GM12873 (cell line): ENCODE data around the gene ORM1.

Source experiments
- TF ChIP-seq, protein P1 (sequence below): IDR thresholded peaks from 2 replicates; pipeline ENCODE4 v1.5.1; 2012; ENCODE audit warnings: low read depth, mild to moderate bottlenecking, moderate library complexity, low read length, control low read depth; ENCODE audit not compliant: insufficient read depth; ENCODE audit errors: missing control alignments

ORM1 gene

DNA sequence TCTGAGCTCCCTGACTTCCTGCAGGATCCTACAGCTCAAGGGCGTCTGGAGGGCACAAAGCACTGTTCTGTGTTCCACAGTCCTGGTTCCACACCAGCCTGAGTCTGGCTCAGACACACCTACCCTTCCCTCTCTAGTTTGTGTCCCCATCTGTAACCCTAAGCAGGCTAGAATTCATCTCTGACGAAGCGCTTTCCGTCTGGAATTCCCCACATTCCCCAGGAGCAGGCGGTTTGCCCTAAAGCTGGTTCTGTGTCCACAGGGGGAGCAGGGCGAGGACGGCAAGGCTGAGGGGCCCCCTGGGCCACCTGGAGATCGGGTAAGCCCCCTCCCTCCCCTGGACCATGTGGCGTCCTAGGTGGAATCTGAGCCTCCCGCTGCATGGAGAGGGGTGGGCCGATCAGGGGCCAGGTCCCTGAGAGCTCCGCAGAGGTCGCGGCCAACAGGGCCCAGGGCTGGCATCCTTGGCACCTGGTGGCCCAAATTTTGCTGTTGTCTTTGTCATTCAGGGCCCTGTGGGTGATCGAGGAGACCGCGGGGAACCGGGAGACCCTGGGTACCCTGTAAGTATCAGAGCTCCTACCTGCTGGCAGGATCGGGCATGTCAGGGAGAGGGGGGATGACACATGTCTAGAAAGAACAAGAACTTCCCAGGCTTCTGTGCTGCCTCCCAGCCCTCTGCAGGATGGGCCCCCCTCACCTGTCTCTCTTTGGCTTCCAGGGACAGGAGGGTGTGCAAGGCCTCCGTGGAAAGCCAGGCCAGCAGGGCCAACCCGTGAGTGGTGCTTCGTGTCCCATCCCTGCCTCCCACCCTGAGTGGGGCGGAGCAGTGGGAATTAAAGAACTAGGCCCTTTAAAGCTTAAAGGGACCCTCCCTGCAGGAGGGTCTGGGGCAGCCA, 34.5 kb upstream of the ORM1 start:
- TF ChIP-seq, protein P1, sequence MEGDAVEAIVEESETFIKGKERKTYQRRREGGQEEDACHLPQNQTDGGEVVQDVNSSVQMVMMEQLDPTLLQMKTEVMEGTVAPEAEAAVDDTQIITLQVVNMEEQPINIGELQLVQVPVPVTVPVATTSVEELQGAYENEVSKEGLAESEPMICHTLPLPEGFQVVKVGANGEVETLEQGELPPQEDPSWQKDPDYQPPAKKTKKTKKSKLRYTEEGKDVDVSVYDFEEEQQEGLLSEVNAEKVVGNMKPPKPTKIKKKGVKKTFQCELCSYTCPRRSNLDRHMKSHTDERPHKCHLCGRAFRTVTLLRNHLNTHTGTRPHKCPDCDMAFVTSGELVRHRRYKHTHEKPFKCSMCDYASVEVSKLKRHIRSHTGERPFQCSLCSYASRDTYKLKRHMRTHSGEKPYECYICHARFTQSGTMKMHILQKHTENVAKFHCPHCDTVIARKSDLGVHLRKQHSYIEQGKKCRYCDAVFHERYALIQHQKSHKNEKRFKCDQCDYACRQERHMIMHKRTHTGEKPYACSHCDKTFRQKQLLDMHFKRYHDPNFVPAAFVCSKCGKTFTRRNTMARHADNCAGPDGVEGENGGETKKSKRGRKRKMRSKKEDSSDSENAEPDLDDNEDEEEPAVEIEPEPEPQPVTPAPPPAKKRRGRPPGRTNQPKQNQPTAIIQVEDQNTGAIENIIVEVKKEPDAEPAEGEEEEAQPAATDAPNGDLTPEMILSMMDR, result no peak

DNA sequence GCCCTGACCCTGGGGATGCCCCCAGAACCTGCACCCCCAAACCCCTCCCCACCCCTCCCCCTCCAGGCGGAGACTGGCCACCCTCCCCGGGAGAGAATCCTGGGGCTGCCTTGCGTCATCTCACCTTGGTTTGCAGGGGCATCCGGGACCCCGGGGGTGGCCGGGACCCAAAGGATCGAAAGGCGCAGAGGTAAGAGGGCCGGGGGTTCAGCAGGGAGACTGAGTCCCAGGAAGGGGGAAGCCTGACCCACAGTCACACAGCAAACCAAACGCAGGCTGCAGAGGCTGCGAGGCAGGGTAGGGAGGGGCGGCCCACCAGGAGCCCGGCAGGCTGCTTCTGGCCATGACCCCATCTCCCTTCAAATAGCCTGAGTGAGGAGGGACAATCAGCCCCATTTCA, 33.8 kb upstream of the ORM1 start:
- TF ChIP-seq, protein P1, result no peak

DNA sequence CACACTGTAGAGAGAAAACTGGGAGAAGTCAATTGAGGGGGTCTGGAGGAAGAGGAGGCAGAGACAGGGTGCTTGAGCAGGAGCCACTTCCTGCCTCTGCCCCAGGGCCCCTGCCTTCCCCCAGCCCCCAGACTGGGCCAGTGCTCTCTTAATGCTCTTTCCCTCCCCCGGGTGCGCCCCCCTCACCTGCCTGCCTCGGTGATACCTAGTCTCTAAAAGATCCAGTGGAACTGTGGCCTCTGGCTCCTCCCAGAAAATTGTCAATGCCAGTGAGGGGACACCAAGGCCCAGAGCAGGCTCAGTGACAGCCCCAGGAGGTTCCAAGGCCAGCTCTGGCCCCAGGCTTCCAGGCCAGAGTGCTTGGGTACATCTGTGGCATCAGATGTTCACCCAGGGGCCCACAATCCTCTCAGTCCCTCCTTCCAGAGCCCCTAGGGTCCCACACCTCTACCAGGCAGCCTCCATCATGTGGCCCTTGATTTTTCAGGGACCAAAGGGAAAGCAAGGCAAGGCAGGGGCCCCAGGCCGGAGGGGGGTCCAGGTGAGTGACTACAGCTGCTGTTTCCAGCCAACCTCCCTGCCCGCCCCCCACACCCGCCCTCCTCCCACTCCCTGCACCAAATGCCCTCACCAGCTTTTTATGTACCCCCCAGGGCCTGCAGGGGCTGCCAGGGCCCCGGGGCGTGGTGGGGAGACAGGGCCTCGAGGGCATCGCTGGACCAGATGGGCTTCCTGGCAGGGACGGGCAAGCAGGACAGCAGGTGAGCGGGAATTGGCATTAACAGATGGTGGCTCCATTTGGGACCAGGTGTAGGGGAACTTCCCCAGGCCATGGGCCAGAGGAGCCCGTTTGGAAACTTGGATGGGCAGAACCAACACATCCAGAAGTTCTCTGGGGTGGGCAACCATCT, 33.1 kb upstream of the ORM1 start:
- TF ChIP-seq, protein P1, result no peak

DNA sequence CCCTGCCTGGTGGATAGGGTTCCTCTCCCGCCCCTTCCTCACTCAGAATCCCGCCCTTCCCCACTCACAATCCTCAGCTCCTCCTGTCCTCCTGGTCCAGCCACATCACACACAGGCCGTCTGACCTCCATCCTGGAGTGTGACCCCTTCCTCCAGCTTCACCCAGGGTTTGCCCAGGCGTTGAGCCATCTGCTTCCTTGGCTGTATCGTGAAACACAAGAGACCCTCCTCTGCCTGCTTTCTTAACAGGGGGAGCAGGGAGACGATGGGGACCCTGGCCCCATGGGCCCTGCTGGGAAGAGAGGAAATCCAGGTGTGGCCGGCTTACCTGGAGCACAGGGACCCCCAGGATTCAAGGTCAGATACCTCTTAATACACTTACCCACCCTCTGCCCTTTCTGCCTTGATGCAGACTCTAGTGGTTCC, 32.3 kb upstream of the ORM1 start:
- TF ChIP-seq, protein P1, result no peak

DNA sequence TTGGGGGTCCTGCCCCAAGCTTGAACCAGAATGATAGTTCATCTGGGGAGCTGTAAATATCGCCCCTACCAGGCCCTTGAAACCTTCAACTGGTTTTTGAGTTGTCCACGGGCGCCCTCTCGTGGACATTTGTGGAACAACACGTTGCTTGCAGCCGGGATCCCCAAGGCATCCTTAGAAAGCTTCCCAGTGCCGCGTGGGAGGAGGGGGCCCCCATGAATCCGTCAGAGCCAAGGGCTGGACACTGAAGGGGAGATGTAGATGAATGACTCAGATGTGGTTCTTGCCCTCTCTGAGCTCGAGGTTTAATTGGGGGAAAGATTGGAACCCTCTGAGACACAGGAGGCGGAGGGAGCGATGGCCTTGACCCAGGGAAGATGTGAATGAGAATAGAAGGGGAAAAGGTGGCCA, 31.8 kb upstream of the ORM1 start:
- TF ChIP-seq, protein P1, result peak; percentile 80

DNA sequence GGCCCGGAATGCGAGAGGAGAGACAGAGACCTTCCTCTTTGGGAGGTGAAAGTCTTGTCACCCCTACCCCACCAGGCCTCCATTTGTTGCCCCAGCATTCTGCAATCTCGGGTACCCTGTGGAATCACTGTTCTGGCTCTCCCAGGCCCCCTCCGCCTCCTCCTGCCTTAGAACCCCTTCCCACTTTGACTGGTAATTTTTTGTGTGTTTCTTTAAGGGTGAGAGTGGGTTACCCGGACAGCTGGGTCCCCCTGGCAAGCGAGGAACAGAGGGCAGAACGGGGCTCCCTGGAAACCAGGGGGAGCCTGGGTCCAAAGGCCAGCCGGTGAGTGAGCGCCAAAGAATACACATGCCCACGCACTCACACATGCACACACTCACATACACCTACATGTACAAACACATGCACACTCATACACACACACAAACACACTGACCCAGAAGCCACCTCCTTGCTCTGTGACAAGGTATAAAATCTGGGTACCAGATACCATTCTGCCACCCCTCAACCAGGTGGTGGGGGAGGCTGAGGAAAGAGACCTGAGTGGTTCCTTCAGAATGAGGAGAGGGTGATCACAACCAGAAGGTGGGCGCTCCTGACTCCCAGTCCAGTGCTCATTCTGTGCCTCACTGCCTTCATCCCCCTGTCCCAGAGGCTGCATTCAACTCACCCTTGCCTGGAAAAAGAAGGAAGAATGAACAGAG, 30.9 kb upstream of the ORM1 start:
- TF ChIP-seq, protein P1, result no peak
